GM12872 (cell line): ENCODE data around the gene SH2D3A.

ENCODE experiments used
- TF ChIP-seq, protein P1 (sequence below): IDR thresholded peaks from 3 replicates; pipeline ENCODE4 v1.5.1; 2011; ENCODE audit warnings: low read depth, mild to moderate bottlenecking, low read length, moderate library complexity; ENCODE audit not compliant: insufficient read depth

Gene SH2D3A

DNA sequence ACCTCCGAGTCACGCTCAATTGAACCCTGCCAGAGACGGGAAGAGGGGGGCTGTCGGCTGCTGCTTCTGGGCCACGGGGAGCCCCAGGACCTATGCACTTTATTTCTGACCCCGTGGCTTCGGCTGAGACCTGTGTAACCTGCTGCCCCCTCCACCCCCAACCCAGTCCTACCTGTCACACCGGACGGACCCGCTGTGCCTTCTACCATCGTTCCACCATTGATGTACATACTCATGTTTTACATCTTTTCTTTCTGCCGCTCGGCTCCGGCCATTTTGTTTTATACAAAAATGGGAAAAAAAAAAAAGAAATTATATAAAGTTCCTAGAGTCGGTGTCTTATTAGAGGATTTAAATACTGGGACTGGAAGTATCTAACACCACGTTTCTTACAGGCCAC, 16.0 kb downstream of the SH2D3A start:
- TF ChIP-seq, protein P1, sequence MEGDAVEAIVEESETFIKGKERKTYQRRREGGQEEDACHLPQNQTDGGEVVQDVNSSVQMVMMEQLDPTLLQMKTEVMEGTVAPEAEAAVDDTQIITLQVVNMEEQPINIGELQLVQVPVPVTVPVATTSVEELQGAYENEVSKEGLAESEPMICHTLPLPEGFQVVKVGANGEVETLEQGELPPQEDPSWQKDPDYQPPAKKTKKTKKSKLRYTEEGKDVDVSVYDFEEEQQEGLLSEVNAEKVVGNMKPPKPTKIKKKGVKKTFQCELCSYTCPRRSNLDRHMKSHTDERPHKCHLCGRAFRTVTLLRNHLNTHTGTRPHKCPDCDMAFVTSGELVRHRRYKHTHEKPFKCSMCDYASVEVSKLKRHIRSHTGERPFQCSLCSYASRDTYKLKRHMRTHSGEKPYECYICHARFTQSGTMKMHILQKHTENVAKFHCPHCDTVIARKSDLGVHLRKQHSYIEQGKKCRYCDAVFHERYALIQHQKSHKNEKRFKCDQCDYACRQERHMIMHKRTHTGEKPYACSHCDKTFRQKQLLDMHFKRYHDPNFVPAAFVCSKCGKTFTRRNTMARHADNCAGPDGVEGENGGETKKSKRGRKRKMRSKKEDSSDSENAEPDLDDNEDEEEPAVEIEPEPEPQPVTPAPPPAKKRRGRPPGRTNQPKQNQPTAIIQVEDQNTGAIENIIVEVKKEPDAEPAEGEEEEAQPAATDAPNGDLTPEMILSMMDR = no peak

- TF ChIP-seq, protein P1 = no peak
Observed at GRCh38 chr19:6750062-6750461, 17.2 kb downstream of the SH2D3A start.

- TF ChIP-seq, protein P1 = no peak
Observed at GRCh38 chr19:6745965-6746364, 21.3 kb downstream of the SH2D3A start.

- TF ChIP-seq, protein P1 = no peak
Observed at GRCh38 chr19:6744381-6745301, 22.6 kb downstream of the SH2D3A start.

DNA sequence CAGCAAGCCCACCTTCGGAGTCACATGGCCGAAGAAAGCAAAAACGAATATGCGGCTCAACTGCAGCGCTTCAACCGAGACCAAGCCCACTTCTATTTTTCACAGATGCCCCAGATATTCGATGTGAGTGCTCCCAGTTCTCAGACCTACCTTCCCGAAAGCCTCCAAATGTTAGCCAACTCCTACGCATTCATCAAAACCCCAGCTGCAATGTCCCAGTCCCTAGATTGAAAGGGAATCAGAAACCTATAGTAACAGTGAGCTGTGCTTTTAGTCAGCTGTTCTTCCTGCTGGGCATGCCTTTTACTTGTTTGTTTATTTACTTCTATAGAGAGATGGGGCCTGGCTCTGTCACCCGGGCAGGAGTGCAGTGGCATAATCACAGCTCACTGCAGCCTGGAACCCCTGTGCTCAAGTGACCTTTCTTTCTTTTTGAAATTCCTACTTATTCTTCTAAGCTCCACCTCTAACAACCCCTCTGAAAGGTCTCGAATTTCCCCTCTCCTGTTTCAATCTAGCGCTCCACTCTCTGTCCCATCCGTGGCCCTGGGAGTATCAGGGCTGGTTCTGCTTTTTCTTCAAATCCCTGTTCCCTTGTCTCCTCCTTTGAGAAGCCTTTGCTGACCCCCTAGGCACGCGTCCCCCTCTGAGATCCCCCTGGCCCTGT, 23.4 kb downstream of the SH2D3A start:
- TF ChIP-seq, protein P1 = no peak

DNA sequence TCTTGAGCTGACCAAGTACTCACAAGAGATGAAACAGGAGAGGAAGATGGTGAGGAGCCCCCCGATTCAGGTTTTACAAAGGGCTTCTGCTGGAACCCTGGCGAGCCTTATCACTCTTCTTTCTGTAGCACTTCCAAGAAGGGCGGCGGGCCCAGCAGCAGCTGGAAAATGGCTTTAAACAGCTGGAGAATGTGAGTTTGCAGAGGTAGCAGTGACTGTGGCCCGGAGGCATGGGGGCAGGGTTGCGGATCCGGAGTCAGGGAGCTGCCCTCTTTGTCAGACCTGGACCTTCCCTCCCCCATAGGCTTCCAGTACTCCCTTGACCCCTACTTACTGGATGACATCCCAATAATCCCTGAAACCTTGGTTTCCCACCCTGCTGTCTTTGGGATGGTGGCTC, 24.2 kb downstream of the SH2D3A start:
- TF ChIP-seq, protein P1 = no peak

DNA sequence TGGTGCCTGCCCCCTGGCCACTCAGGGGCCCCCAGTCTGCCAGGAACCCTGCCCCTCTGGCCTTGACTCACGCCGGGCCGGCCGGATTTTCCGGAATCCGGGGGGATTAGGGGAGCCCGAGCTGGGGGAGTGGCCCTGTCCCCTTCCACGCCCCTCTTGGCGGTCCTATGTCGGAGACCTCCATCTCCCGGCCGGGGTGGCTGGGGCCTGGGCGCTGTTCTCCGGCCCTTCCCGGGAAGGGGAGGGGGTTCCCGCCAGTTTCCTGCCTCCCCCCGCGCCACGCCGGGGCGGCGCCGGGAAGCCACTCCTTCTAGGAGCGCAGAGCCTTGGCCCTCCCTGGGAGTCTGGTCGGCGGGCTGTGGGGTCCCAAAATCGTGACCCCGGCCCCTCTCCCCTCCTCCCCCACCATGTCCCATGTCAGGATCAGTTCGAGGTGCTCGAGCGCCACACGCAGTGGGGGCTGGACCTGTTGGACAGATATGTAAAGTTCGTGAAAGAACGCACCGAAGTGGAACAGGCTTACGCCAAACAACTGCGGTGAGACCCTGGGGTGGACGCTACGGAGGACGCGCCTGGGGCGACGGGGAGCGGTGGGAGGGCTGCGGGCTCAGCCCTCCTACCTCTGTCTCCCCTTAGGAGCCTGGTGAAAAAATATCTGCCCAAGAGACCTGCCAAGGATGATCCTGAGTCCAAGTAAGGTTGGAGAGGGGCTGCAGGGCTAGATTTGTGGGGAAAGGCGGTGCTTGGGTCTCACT, 26.5 kb downstream of the SH2D3A start:
- TF ChIP-seq, protein P1 = no peak
